Hepatocyte (in vitro differentiated cells): Measurements from ENCODE around the gene RXFP3. TPM values are rescaled to one million over a fixed set of nuclear protein-coding genes. Genes with fewer than 3 reads are reported as not detected.

ENCODE experiments used
- DNase-seq: peaks from one replicate; pipeline ENCODE4 v3.0.0-alpha.2; 2016; ENCODE audit warnings: low spot score
- H2AFZ ChIP-seq: fragments of 200-600 bp; sonication (generic); 2 replicates; pipeline ENCODE4 v1.6.0; 2016; ENCODE audit warnings: antibody characterized with exemption, mild to moderate bottlenecking
- H3K27ac ChIP-seq: fragments of 200-600 bp; sonication (generic); 2 replicates; pipeline ENCODE4 v1.5.1; 2016; ENCODE audit warnings: mild to moderate bottlenecking
- H3K27me3 ChIP-seq: fragments of 200-600 bp; sonication (generic); 2 replicates; pipeline ENCODE4 v1.6.1; 2016
- H3K36me3 ChIP-seq: fragments of 200-600 bp; sonication (generic); replicated peaks from 2 replicates; pipeline ENCODE4 v1.5.1; 2016; ENCODE audit warnings: low read depth; ENCODE audit not compliant: insufficient read depth
- H3K4me1 ChIP-seq: fragments of 200-600 bp; sonication (generic); 2 replicates; pipeline ENCODE4 v1.5.1; 2016; ENCODE audit warnings: mild to moderate bottlenecking, moderate library complexity; ENCODE audit not compliant: insufficient read depth
- H3K4me2 ChIP-seq: fragments of 200-600 bp; sonication (generic); 2 replicates; pipeline ENCODE4 v1.6.0; 2016
- H3K4me3 ChIP-seq: fragments of 200-600 bp; sonication (generic); 2 replicates; pipeline ENCODE4 v1.5.1; 2016; ENCODE audit warnings: mild to moderate bottlenecking
- H3K79me2 ChIP-seq: fragments of 200-600 bp; sonication (generic); 2 replicates; pipeline ENCODE4 v1.6.0; 2017; ENCODE audit warnings: mild to moderate bottlenecking
- H3K9me2 ChIP-seq: fragments of 200-600 bp; sonication (generic); replicated peaks from 2 replicates; pipeline ENCODE4 v1.6.0; 2017; ENCODE audit warnings: mild to moderate bottlenecking; ENCODE audit not compliant: insufficient read depth
- H3K9me3 ChIP-seq: fragments of 200-600 bp; sonication (generic); 2 replicates; pipeline ENCODE4 v1.5.1; 2016; ENCODE audit warnings: low read depth, mild to moderate bottlenecking
- H4K20me1 ChIP-seq: fragments of 200-600 bp; sonication (generic); 2 replicates; pipeline ENCODE4 v1.6.0; 2016; ENCODE audit warnings: mild to moderate bottlenecking; ENCODE audit not compliant: insufficient read depth, poor library complexity, severe bottlenecking
- EZH2 ChIP-seq: fragments of 200-600 bp; sonication (generic); IDR thresholded peaks from 2 replicates; pipeline ENCODE4 v1.6.1; 2016; ENCODE audit warnings: antibody characterized with exemption, mild to moderate bottlenecking, borderline replicate concordance
- EZH2phosphoT487 ChIP-seq: fragments of 200-600 bp; sonication (generic); IDR thresholded peaks from one replicate; pipeline ENCODE4 v1.6.1; 2018; ENCODE audit warnings: antibody characterized with exemption, mild to moderate bottlenecking, low read depth, moderate library complexity; ENCODE audit not compliant: unreplicated experiment, severe bottlenecking
- WGBS: methylation state at CpG from one replicate; pipeline ENCODE4 v1.1.6; 2016; ENCODE audit warnings: low lambda C conversion rate; ENCODE audit errors: missing lambda C conversion rate; 5-methylcytosine and 5-hydroxymethylcytosine counted together
- polyA plus RNA-seq: library from polyadenylated mRNA; unstranded; fragments of >200 nt; fragmentation: Nextera tagmentation; extraction: Ambion mirVana; gene quantifications from 2 replicates; pipeline ENCODE4 v1.2.1, GENCODE V29; 2016
- small RNA-seq: library from RNA; depleted of rRNA; stranded (forward); fragments of <200 nt; gene quantifications from one replicate; pipeline ENCODE3, GENCODE V24; 2014
- total RNA-seq: library from RNA; depleted of rRNA; stranded (reverse); fragments of >200 nt; gene quantifications from 2 replicates; pipeline ENCODE4 v1.2.3, GENCODE V29; 2014
- TF ChIP-seq, protein P1 (sequence below): fragments of 200-600 bp; sonication (generic); IDR thresholded peaks from 2 replicates; pipeline ENCODE4 v1.5.1; 2016; ENCODE audit warnings: antibody characterized with exemption, mild to moderate bottlenecking; ENCODE audit not compliant: poor library complexity

RXFP3 gene
- total and polyA plus RNA-seq, 2 experiments from 2014 or later = not detected

DNA sequence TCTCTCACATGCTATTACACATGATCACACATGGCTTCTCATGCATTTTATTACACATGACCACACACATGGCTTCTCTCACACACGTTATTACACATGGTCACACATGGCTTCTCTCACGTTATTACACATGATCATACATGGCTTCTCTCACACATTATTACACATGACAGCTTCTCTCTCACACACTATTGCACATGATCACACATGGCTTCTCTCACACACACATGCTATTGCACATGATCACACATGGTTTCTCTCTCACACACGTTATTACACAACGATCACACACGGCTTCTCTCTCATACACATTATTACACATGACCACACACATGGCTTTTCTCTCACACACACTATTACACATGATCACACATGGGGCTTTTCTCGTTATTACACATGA lies 49.3 kb downstream of the RXFP3 start:
- TF ChIP-seq, protein P1, sequence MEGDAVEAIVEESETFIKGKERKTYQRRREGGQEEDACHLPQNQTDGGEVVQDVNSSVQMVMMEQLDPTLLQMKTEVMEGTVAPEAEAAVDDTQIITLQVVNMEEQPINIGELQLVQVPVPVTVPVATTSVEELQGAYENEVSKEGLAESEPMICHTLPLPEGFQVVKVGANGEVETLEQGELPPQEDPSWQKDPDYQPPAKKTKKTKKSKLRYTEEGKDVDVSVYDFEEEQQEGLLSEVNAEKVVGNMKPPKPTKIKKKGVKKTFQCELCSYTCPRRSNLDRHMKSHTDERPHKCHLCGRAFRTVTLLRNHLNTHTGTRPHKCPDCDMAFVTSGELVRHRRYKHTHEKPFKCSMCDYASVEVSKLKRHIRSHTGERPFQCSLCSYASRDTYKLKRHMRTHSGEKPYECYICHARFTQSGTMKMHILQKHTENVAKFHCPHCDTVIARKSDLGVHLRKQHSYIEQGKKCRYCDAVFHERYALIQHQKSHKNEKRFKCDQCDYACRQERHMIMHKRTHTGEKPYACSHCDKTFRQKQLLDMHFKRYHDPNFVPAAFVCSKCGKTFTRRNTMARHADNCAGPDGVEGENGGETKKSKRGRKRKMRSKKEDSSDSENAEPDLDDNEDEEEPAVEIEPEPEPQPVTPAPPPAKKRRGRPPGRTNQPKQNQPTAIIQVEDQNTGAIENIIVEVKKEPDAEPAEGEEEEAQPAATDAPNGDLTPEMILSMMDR = no peak
- TF ChIP-seq EZH2phosphoT487 (no peak), EZH2 (no peak)
- H3K9me3 ChIP-seq = no peaks in the 10 kb centered on the region
- no peaks in the 10 kb centered on the region for H3K79me2 ChIP-seq
- H3K9me2 ChIP-seq = no peaks in the 10 kb centered on the region
- no peak overlapping the region for H3K27ac ChIP-seq
- DNase-seq = no peak
- no peaks in the 10 kb centered on the region for H4K20me1 ChIP-seq
- H3K4me3 ChIP-seq = no peak overlapping the region
- H3K4me2 ChIP-seq = no peak overlapping the region
- WGBS = 95% methylated on average over 6 of the region's 6 CpGs
- no peak overlapping the region for H2AFZ ChIP-seq
- no peaks in the 10 kb centered on the region for H3K27me3 ChIP-seq
- H3K4me1 ChIP-seq = no peaks in the 10 kb centered on the region
- H3K36me3 ChIP-seq = no peaks in the 10 kb centered on the region

Small RNA genes lying within 50 kb of the gene (small RNA-seq; reads per million reads assigned to genes)
- gene RNU6-923P = not detected

Other genes starting within 250 kb of the RXFP3 start
- gene ADAMTS12, start 44.4 kb upstream of the RXFP3 start, total RNA-seq = 8.7 and 8.9 TPM in 2 replicates
- 3.2 and 4.2 TPM in 2 replicates for gene ADAMTS12, start 44.4 kb upstream of the RXFP3 start, polyA plus RNA-seq
- 1.4 TPM in 1 of 2 replicates, not detected in the other for gene SLC45A2, start 48.3 kb downstream of the RXFP3 start, total RNA-seq
- gene SLC45A2, start 48.3 kb downstream of the RXFP3 start, polyA plus RNA-seq = 0.97 and 1.8 TPM in 2 replicates
- gene AMACR, start 71.7 kb downstream of the RXFP3 start, total RNA-seq = 65.9 and 92.4 TPM in 2 replicates
- gene AMACR, start 71.7 kb downstream of the RXFP3 start, polyA plus RNA-seq = 57.3 and 68.6 TPM in 2 replicates
- gene C1QTNF3, start 106.8 kb downstream of the RXFP3 start, total RNA-seq = 4.3 and 7.4 TPM in 2 replicates
- 0.91 and 2.7 TPM in 2 replicates for gene C1QTNF3, start 106.8 kb downstream of the RXFP3 start, polyA plus RNA-seq